BLaER1 (cell line): ENCODE results near the gene ITIH3.
A peak's percentile ranks its signal among the peaks of the same experiment; 100 is the strongest.

Source experiments
- H3K27ac ChIP-seq: shearing (Covaris generic); formaldehyde crosslinking; 2 replicates; pipeline ENCODE4 v1.8.1; 2022
- H3K27me3 ChIP-seq: shearing (Covaris generic); formaldehyde crosslinking; 2 replicates; pipeline ENCODE4 v1.8.1; 2022
- H3K36me3 ChIP-seq: shearing (Covaris generic); formaldehyde crosslinking; 2 replicates; pipeline ENCODE4 v1.8.1; 2022
- H3K4me1 ChIP-seq: shearing (Covaris generic); formaldehyde crosslinking; 2 replicates; pipeline ENCODE4 v1.8.1; 2022
- H3K4me2 ChIP-seq: shearing (Covaris generic); formaldehyde crosslinking; 2 replicates; pipeline ENCODE4 v1.8.1; 2022
- H3K4me3 ChIP-seq: shearing (Covaris generic); formaldehyde crosslinking; 2 replicates; pipeline ENCODE4 v1.8.1; 2022
- H3K9ac ChIP-seq: shearing (Covaris generic); formaldehyde crosslinking; 2 replicates; pipeline ENCODE4 v1.8.1; 2022
- H3K9me3 ChIP-seq: shearing (Covaris generic); formaldehyde crosslinking; 2 replicates; pipeline ENCODE4 v1.8.1; 2022
- H4K20me1 ChIP-seq: shearing (Covaris generic); formaldehyde crosslinking; 2 replicates; pipeline ENCODE4 v1.8.1; 2022
- Cebpa-rat ChIP-seq: shearing (Covaris generic); IDR thresholded peaks from 2 replicates; pipeline ENCODE4 v1.8.1; 2022

The ITIH3 gene

DNA sequence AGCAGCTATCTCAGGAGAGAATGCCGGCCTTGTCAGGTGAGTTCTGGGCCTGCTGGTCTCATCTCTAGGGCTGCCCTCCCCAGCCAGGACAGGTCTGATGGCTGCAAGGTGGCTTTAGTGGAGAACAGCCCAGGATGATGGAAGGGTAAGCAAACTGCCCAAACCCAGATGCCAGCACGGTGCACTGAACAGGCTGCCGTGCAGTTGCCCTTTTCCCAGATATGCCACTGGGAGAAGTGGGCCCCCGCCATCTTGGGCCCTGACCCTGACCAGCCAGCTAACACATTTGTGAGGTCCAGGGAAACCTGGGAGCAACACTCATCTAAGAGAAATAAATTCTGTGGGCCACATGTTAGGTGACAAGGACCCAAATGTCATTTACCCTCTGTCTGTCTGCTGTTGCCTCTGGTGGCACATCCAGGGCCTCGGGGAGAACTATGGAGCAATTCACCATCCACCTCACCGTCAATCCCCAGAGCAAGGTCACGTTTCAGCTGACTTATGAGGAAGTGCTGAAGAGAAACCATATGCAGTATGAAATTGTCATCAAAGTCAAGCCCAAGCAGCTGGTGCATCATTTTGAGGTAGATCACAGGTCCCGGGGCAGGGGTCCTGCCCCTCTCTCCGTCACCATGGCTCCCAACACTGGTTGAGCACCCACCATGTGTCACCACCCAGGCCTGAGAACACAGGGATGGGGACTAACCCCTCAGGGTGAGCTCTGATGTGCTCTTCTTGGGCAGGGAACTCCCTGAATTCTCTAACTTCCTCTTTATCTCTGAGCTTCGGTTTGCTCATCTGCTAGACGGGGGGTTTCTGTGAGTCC is 15.4 kb upstream of the ITIH3 start:
- no peaks in the 10 kb centered on the region for H3K27me3 ChIP-seq
- H3K4me3 ChIP-seq, result no peak overlapping the region
- peak overlapping the region; percentile 55; the same call in 1 of the 2 replicates for H3K27ac ChIP-seq
- no peaks in the 10 kb centered on the region for H3K36me3 ChIP-seq
- H4K20me1 ChIP-seq, result no peaks in the 10 kb centered on the region
- H3K4me2 ChIP-seq, result peak overlapping the region; percentile 43
- no peaks in the 10 kb centered on the region for H3K9me3 ChIP-seq
- TF ChIP-seq Cebpa-rat, result no peak
- peaks cover 36% of the 10 kb centered on the region for H3K4me1 ChIP-seq
- H3K9ac ChIP-seq, result no peak overlapping the region

DNA sequence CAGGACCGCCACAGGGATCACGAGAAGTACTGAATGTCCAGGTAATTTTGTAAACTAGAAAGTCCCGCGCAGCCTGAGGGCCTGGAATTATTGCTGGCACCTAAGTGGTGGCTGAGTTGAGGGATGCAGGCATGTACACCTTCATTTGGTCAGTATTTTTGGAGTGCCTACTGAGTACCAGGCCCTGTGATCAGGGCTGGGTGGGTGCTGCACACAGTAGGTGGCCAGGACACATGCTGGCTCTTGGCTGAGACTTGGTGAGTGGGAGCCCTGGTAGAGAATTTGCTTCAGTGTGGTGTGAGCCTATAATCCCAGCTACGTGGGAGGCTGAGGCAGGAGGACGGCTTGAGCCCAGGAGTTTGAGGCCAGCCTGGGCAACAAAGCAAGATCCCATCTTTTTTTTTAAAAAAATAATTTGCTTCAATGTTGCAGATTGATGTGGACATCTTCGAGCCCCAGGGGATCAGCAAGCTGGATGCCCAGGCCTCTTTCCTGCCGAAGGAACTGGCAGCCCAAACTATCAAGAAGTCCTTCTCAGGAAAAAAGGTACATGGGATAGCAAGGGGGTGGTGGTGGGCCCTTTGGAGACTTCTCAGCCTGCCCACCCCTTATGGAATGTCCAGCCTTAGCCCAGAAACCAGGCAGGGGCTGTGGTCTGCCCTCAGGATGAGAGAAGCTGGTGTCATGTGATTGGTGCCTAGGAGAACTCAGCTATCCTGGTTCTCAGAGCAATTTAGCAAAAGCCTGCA is 14.6 kb upstream of the ITIH3 start:
- H3K4me2 ChIP-seq, result peak overlapping the region; percentile 43

DNA sequence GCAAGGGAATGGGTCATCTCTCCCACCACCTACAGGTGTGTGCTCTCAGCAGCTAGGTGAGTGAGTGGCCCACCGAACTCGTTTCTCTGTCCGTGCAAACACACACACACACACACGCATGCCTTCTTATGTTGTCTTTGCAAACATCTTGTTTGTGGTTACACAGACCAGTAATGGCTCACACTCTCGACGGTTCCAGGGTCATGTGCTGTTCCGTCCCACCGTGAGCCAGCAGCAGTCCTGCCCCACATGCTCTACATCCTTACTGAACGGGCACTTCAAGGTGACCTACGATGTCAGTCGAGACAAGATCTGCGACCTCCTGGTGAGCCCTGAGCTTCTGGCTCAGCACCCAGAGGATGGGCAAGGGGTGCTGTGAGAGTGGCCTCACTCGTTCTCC is 12.9 kb upstream of the ITIH3 start:
- Histone ChIP-seq H3K9ac (no peak overlapping the region), H3K36me3 (no peaks in the 10 kb centered on the region), H3K27me3 (no peaks in the 10 kb centered on the region), H3K9me3 (no peaks in the 10 kb centered on the region), H3K4me3 (no peak overlapping the region), H3K27ac (no peak overlapping the region), H3K4me2 (peak overlapping the region; percentile 10; the same call in 1 of the 2 replicates), H4K20me1 (no peaks in the 10 kb centered on the region), H3K4me1 (peaks cover 30% of the 10 kb centered on the region)
- TF ChIP-seq Cebpa-rat, result no peak

More for the DNA sequence above, 14.6 kb upstream of the ITIH3 start:
- Histone ChIP-seq H4K20me1 (no peaks in the 10 kb centered on the region), H3K9me3 (no peaks in the 10 kb centered on the region), H3K9ac (no peak overlapping the region), H3K4me3 (no peak overlapping the region), H3K4me1 (peaks cover 36% of the 10 kb centered on the region), H3K36me3 (no peaks in the 10 kb centered on the region), H3K27ac (peak overlapping the region; percentile 55; the same call in 1 of the 2 replicates), H3K27me3 (no peaks in the 10 kb centered on the region)
- no peak for TF ChIP-seq Cebpa-rat

DNA sequence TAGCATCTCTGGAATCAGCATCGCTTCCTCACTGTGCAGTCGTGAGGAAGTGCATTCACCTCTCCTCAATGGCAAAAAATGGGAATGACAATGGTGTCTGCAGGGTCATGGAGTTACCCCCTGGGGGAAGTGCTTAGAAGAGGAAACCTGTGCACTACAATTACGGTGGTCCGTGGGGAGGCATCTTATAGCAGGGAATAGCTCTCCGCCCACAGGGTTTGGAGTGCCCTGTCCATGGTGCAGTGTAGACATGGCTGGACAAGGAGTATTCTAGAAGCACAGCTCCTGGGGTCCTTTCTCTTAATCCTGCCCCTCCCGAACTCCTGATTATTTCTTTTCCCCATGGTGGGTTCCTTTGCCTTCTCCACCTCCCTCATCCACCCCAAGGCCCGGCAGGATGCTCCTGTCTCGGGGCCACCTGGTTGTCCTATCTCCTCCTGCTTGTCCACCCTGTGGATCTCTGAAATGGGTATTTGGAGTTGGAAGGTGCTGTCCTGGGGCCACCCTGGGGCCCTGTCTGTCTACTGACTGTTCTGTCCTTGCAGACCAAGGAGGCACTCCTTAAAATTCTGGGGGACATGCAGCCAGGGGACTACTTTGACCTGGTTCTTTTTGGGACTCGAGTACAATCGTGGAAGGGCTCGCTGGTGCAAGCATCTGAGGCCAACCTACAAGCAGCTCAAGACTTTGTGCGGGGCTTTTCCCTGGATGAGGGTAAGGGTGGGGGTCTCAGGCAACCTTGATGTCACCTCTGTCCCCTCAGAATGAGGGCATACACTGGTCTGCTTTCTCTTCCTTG is 12.0 kb upstream of the ITIH3 start:
- Histone ChIP-seq H3K36me3 (no peaks in the 10 kb centered on the region), H3K4me2 (no peak overlapping the region), H4K20me1 (no peaks in the 10 kb centered on the region), H3K4me3 (no peak overlapping the region), H3K4me1 (peaks cover 30% of the 10 kb centered on the region), H3K9me3 (no peaks in the 10 kb centered on the region), H3K9ac (no peak overlapping the region), H3K27ac (no peak overlapping the region), H3K27me3 (no peaks in the 10 kb centered on the region)
- no peak for TF ChIP-seq Cebpa-rat

DNA sequence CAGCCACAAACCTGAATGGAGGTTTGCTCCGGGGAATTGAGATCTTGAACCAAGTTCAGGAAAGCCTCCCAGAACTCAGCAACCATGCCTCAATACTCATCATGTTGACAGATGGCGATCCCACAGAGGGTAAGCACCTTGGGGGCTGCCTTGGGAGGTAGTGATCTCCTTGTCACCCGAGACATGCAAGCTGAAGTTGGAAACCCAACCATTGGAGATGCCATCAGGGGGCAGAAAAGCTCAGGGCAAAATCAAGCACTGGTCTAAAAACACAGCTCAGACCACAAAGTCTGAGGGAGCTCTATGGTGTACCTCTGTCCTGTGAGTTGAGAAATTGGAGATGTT is 11.4 kb upstream of the ITIH3 start:
- H3K4me1 ChIP-seq, result peaks cover 26% of the 10 kb centered on the region
- H3K9ac ChIP-seq, result no peak overlapping the region
- TF ChIP-seq Cebpa-rat, result no peak
- no peak overlapping the region for H3K4me2 ChIP-seq
- H3K27me3 ChIP-seq, result no peaks in the 10 kb centered on the region
- H3K27ac ChIP-seq, result no peak overlapping the region
- no peaks in the 10 kb centered on the region for H3K9me3 ChIP-seq
- H3K4me3 ChIP-seq, result no peak overlapping the region
- no peaks in the 10 kb centered on the region for H3K36me3 ChIP-seq
- no peaks in the 10 kb centered on the region for H4K20me1 ChIP-seq

DNA sequence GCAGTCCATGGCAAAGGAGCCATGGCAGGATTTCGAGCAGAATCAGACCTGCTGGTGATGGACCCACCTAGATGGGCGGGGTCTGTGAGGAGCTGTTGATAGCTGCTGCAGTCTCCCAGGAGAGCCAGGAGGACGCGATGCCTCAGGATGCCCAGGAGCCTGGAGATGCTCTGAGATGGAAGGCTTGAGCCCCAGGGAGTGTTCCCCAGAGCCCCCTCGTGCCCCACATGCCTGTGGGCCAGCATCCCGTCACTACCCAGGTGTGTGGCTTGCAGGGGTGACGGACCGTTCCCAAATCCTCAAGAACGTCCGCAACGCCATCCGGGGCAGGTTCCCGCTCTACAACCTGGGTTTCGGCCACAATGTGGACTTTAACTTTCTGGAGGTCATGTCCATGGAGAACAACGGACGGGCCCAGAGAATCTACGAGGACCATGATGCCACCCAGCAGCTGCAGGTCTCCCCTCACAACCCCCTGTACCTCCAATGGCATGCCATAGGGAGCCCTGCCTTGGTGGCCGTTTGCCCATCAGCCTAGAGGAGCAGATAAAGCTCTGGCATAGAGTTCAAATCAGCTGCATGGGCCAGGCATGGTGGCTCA is 10.5 kb upstream of the ITIH3 start:
- TF ChIP-seq Cebpa-rat, result no peak
- no peaks in the 10 kb centered on the region for H4K20me1 ChIP-seq
- peaks cover 29% of the 10 kb centered on the region for H3K4me1 ChIP-seq
- no peak overlapping the region for H3K27ac ChIP-seq
- H3K36me3 ChIP-seq, result no peaks in the 10 kb centered on the region
- H3K9me3 ChIP-seq, result no peaks in the 10 kb centered on the region
- no peak overlapping the region for H3K4me3 ChIP-seq
- no peaks in the 10 kb centered on the region for H3K27me3 ChIP-seq
- H3K4me2 ChIP-seq, result no peak overlapping the region
- H3K9ac ChIP-seq, result no peak overlapping the region

DNA sequence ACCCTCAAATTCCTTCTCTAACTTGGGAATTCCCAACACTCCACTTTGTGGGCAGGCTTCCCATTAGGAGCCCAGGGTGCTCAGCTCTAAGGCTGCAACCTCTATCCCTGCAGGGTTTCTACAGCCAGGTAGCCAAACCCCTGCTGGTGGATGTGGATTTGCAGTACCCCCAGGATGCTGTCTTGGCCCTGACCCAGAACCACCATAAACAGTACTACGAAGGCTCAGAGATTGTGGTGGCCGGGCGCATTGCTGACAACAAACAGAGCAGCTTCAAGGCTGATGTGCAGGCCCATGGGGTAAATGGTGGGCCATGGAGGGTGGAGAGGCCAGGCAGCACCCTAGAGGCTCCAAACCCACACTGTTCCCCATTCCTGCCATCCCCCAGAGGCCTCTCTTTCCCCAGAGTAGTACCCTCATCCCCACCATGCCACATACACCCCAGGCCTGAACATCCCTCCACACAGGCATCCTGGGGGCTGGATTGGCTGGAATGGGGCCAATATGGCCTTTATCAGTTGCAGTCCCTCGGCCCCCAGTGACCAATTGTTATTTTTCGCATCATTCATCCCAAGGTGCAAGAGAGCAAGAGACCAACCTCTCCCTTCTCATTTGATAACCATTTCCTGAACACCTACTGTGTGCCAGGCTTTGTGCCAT is 9.5 kb upstream of the ITIH3 start:
- TF ChIP-seq Cebpa-rat, result no peak
- Histone ChIP-seq H3K4me1 (peaks cover 29% of the 10 kb centered on the region), H4K20me1 (no peaks in the 10 kb centered on the region), H3K36me3 (no peaks in the 10 kb centered on the region), H3K4me2 (no peak overlapping the region), H3K9me3 (no peaks in the 10 kb centered on the region), H3K9ac (no peak overlapping the region), H3K27me3 (no peaks in the 10 kb centered on the region), H3K4me3 (no peak overlapping the region), H3K27ac (no peak overlapping the region)

DNA sequence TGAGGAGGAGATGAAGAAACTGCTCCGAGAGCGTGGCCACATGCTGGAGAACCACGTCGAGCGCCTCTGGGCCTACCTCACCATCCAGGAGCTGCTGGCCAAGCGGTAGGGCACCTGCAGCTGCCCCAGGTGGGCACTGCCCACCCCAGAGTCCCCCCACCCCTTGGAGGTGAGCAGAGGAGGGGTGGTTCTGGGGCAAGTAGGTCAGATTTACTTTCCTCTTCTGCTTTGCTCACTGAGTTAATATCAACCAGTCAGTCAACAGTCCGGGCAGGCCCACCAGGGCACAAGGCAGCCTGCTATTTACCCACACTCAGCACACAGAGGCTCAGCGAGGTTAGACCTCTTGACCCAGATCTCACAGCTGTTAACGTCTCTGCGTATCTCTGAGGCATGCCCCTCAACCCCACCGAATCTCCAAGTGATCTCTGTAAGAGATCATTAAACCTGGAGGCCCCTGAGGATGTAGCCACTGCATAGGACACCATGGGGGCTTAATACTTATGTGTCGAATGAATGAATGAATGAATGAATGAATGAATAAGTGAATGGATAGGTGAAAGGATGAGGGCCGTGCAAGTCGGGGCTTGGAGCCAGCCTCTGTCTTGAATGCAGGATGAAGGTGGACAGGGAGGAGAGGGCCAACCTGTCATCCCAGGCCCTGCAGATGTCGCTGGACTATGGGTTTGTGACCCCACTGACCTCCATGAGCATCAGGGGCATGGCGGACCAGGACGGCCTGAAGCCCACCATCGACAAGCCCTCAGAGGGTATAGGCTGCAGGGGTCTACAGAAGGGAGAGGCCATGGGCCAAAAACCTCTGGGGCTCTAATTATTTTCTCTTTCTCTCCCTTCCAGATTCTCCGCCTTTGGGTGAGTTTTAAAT is 8.0 kb upstream of the ITIH3 start:
- Histone ChIP-seq H3K27ac (0 out of 2 replicates have a peak overlapping the region, but pooled peaks have one; percentile 93), H3K9ac (peak overlapping the region; percentile 11; the same call in 1 of the 2 replicates), H3K36me3 (no peaks in the 10 kb centered on the region), H3K27me3 (no peaks in the 10 kb centered on the region), H3K4me1 (peaks cover 38% of the 10 kb centered on the region), H3K4me2 (no peak overlapping the region), H4K20me1 (no peaks in the 10 kb centered on the region), H3K9me3 (no peaks in the 10 kb centered on the region), H3K4me3 (no peak overlapping the region)
- no peak for TF ChIP-seq Cebpa-rat
